ENCODE data around the gene SERP1.

DNA sequence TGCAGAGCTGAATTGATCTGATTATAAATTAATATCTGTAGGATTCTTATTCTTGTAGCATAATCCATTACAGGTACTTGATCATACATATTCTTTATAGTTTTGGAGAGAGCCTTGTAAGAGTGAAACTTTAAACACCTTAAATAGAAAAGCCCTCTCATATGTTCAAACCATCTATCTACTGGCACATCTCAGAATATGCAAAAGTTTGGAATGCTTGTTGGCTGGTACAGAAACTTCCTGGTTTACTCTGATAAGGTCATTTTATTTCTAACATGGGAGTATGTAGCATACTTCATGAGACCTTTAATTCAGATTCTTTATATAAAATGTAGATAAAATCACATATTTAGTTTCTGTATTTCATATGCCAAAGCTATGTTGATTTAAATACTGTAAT, 34.9 kb upstream of the SERP1 start:
- no peak for TF ChIP-seq POLR2A (IDR thresholded peaks at IDR 0.05; ENCODE audit: low read depth, low read length)
- TF ChIP-seq PAX5 (IDR thresholded peaks at IDR 0.05; ENCODE audit: insufficient read depth, low read length, severe bottlenecking), result no peak
- TF ChIP-seq TAF1 (IDR thresholded peaks at IDR 0.05; ENCODE audit: low read depth, low read length), result no peak
- no peak for TF ChIP-seq POLR2AphosphoS5 (IDR thresholded peaks at IDR 0.05; ENCODE audit: low read depth, low read length)
- TF ChIP-seq SPI1 (IDR thresholded peaks at IDR 0.05; ENCODE audit: low read depth, low read length), result no peak
